ENCODE data around the gene BPIFB3.

DNA sequence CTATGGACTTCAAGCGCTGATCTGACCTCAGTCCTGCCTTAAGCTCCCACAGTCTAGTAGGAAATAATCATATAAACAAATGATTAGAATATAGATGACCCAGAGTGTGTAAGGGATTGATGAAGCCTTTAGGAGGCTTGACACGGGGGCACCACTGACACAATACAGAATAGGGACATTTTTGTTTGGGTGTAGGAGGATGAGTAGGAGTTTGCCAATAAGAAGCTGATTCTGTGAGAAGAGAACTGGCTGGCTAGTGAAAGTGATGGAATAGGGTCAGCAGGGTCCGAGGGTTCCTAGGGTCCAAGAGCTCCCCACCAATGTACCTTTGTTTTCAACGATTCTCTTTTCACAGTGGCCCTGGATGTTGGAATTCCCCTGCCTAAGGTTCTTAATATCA, 18.7 kb downstream of the BPIFB3 start:
- TF ChIP-seq, protein P1, sequence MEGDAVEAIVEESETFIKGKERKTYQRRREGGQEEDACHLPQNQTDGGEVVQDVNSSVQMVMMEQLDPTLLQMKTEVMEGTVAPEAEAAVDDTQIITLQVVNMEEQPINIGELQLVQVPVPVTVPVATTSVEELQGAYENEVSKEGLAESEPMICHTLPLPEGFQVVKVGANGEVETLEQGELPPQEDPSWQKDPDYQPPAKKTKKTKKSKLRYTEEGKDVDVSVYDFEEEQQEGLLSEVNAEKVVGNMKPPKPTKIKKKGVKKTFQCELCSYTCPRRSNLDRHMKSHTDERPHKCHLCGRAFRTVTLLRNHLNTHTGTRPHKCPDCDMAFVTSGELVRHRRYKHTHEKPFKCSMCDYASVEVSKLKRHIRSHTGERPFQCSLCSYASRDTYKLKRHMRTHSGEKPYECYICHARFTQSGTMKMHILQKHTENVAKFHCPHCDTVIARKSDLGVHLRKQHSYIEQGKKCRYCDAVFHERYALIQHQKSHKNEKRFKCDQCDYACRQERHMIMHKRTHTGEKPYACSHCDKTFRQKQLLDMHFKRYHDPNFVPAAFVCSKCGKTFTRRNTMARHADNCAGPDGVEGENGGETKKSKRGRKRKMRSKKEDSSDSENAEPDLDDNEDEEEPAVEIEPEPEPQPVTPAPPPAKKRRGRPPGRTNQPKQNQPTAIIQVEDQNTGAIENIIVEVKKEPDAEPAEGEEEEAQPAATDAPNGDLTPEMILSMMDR (IDR thresholded peaks at IDR 0.05): no peak
- no peak for TF ChIP-seq POLR2A (IDR thresholded peaks at IDR 0.05)
